K562 (cell line): ENCODE data around the gene LRRK2.

Experiments
- BHLHE40 ChIP-seq: IDR thresholded peaks from 2 replicates; pipeline ENCODE4 v1.6.1; 2011; ENCODE audit warnings: low read length, improper control_type of control experiment
- BRF2 ChIP-seq: IDR thresholded peaks from 3 replicates; pipeline ENCODE4 v1.6.1; 2011; ENCODE audit warnings: borderline replicate concordance, mild to moderate bottlenecking; ENCODE audit not compliant: insufficient read length, insufficient read depth
- CTCF ChIP-seq, 3 experiments: IDR thresholded peaks in 2 of 3; conservative IDR thresholded peaks in 1 of 3; 2 replicates each; pipeline ENCODE4 v1.5.1; 2011 to 2012; ENCODE audit warnings: low read length in 3 of 3, mild to moderate bottlenecking in 3 of 3, control low read depth in 2 of 3, improper control_type of control experiment in 1 of 3, inconsistent platforms in 1 of 3, low read depth in 1 of 3, mixed read lengths in 1 of 3, moderate library complexity in 1 of 3; ENCODE audit not compliant: insufficient read depth in 2 of 3
- RBBP5 ChIP-seq: fragments of 200-600 bp; sonication (generic); IDR thresholded peaks from 2 replicates; pipeline ENCODE4 v1.6.1; 2012; ENCODE audit warnings: borderline replicate concordance, mild to moderate bottlenecking, low read length, control low read depth, inconsistent platforms; ENCODE audit not compliant: insufficient read depth, poor library complexity, severe bottlenecking
- TEAD4 ChIP-seq, 2 experiments: sonication (generic) in 1 of 2; formaldehyde crosslinking in 1 of 2; IDR thresholded peaks; 2 replicates each; pipeline versions ENCODE4 v1.6.1 to v1.8.0; 2012 to 2022; ENCODE audit warnings: borderline replicate concordance in 1 of 2, inconsistent platforms in 1 of 2, low read length in 1 of 2, mild to moderate bottlenecking in 1 of 2, missing genetic modification reagents in 1 of 2
- YY1 ChIP-seq, 3 experiments: IDR thresholded peaks; 2 replicates each; pipeline ENCODE4 v1.6.1; 2011; ENCODE audit warnings: low read length in 2 of 3, mild to moderate bottlenecking in 2 of 3, moderate library complexity in 2 of 3, borderline replicate concordance in 1 of 3, control low read depth in 1 of 3, low read depth in 1 of 3; ENCODE audit not compliant: insufficient read depth in 3 of 3, insufficient replicate concordance in 2 of 3, control insufficient read depth in 1 of 3, insufficient read length in 1 of 3; ENCODE audit errors: extremely low read depth in 1 of 3
- ZBTB1 ChIP-seq: sonication (generic); formaldehyde crosslinking; IDR thresholded peaks from 2 replicates; pipeline ENCODE4 v1.8.1; 2023; ENCODE audit warnings: missing genetic modification reagents, low read depth, mild to moderate bottlenecking, borderline replicate concordance
- ZNF407 ChIP-seq: fragments of 450-650 bp; IDR thresholded peaks from 2 replicates; pipeline ENCODE4 v1.6.1; 2016; ENCODE audit warnings: low read depth
- ZNF75A ChIP-seq: fragments of 450-650 bp; formaldehyde crosslinking; IDR thresholded peaks from 2 replicates; pipeline ENCODE4 v1.4.0; 2020; ENCODE audit warnings: mild to moderate bottlenecking

- no peak for TF ChIP-seq CTCF (IDR thresholded peaks at IDR 0.05 in 2 of 3, conservative IDR thresholded peaks at IDR 0.05 in 1 of 3; ENCODE audit: insufficient read depth in 2 of 3, low read depth in 1 of 3, low read length in 3 of 3)
- TF ChIP-seq TEAD4 (IDR thresholded peaks at IDR 0.05; ENCODE audit: low read length): no peak
- no peak for TF ChIP-seq TEAD4 (CRISPR knock-in tag; IDR thresholded peaks at IDR 0.05; ENCODE audit: borderline replicate concordance)
- TF ChIP-seq YY1 (IDR thresholded peaks at IDR 0.05; ENCODE audit: borderline replicate concordance in 1 of 3, control insufficient read depth in 1 of 3, extremely low read depth in 1 of 3, insufficient read depth in 3 of 3, insufficient read length in 1 of 3, insufficient replicate concordance in 2 of 3, low read depth in 1 of 3, low read length in 2 of 3): no peak
- no peak for TF ChIP-seq BRF2
- TF ChIP-seq ZBTB1: no peak
- no peak for TF ChIP-seq ZNF407
- TF ChIP-seq RBBP5: no peak
- TF ChIP-seq BHLHE40: no peak
- no peak for TF ChIP-seq ZNF75A (CRISPR knock-in tag)
These were observed 73.5 kb downstream of the LRRK2 start for GRCh38 chr12:40298341-40298740.
